Hepatocyte (in vitro differentiated cells): Measurements from ENCODE around the gene MYBPC3.

ENCODE experiments used
- EZH2 ChIP-seq: fragments of 200-600 bp; sonication (generic); IDR thresholded peaks from 2 replicates; pipeline ENCODE4 v1.6.1; 2016; ENCODE audit warnings: antibody characterized with exemption, mild to moderate bottlenecking, borderline replicate concordance
- EZH2phosphoT487 ChIP-seq: fragments of 200-600 bp; sonication (generic); IDR thresholded peaks from one replicate; pipeline ENCODE4 v1.6.1; 2018; ENCODE audit warnings: antibody characterized with exemption, mild to moderate bottlenecking, low read depth, moderate library complexity; ENCODE audit not compliant: unreplicated experiment, severe bottlenecking
- TF ChIP-seq, protein P1 (sequence below): fragments of 200-600 bp; sonication (generic); IDR thresholded peaks from 2 replicates; pipeline ENCODE4 v1.5.1; 2016; ENCODE audit warnings: antibody characterized with exemption, mild to moderate bottlenecking; ENCODE audit not compliant: poor library complexity

DNA sequence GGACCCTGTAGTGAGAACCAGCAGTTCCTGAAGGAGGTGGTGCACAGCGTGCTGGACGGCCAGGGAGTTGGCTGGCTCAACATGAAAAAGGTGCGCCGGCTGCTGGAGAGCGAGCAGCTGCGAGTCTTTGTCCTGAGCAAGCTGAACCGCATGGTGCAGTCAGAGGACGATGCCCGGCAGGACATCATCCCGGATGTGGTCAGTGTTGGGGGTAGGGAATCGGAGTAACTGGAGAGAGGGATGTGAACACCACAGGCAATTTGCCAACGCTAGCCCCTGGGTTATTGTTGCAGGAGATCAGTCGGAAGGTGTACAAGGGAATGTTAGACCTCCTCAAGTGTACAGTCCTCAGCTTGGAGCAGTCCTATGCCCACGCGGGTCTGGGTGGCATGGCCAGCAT, 62.6 kb downstream of the MYBPC3 start:
- TF ChIP-seq, protein P1, sequence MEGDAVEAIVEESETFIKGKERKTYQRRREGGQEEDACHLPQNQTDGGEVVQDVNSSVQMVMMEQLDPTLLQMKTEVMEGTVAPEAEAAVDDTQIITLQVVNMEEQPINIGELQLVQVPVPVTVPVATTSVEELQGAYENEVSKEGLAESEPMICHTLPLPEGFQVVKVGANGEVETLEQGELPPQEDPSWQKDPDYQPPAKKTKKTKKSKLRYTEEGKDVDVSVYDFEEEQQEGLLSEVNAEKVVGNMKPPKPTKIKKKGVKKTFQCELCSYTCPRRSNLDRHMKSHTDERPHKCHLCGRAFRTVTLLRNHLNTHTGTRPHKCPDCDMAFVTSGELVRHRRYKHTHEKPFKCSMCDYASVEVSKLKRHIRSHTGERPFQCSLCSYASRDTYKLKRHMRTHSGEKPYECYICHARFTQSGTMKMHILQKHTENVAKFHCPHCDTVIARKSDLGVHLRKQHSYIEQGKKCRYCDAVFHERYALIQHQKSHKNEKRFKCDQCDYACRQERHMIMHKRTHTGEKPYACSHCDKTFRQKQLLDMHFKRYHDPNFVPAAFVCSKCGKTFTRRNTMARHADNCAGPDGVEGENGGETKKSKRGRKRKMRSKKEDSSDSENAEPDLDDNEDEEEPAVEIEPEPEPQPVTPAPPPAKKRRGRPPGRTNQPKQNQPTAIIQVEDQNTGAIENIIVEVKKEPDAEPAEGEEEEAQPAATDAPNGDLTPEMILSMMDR = no peak
- no peak for TF ChIP-seq EZH2phosphoT487
- no peak for TF ChIP-seq EZH2
